Measurements from ENCODE around the gene CNP. TPM values are rescaled to one million over a fixed set of nuclear protein-coding genes. Genes with fewer than 3 reads are reported as not detected.
"Not testable (repeated sequence)": the region's sequence is repeated elsewhere in the genome, so short reads cannot be mapped to it uniquely, and the experiment has no call there.

Gene CNP
- total RNA-seq, 1 donor = 64.3 TPM

DNA sequence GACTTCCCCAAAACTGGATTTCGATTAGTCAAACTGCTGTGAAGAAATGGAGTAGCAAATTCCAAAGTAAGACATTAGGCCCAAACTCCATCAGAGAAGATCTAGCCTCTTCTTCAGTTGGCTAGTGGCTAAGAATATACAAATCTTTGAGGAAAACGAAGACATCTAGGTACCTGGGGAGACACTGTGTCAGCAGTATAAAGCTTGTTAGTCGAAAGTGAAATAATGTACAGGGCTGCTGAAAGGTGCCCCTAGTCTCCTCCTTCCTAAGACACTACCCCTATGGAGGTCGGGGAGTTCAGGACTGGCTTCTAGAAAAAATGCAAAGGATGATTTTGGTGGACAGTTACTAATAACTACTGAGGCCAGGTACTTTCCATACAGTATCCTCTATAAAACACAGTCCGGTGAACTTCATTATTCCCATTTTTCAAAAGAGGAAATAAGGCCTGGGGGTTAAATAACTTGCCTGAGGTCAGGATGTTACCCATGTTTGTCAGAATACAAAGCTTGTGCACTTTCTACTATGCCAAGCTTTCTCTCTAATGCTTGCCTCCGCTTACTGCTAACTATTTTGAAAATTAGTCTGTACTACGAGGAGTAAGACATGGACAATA is 35.7 kb downstream of the CNP start:
- TF ChIP-seq, protein P1, sequence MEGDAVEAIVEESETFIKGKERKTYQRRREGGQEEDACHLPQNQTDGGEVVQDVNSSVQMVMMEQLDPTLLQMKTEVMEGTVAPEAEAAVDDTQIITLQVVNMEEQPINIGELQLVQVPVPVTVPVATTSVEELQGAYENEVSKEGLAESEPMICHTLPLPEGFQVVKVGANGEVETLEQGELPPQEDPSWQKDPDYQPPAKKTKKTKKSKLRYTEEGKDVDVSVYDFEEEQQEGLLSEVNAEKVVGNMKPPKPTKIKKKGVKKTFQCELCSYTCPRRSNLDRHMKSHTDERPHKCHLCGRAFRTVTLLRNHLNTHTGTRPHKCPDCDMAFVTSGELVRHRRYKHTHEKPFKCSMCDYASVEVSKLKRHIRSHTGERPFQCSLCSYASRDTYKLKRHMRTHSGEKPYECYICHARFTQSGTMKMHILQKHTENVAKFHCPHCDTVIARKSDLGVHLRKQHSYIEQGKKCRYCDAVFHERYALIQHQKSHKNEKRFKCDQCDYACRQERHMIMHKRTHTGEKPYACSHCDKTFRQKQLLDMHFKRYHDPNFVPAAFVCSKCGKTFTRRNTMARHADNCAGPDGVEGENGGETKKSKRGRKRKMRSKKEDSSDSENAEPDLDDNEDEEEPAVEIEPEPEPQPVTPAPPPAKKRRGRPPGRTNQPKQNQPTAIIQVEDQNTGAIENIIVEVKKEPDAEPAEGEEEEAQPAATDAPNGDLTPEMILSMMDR (IDR thresholded peaks at IDR 0.05; ENCODE audit: insufficient read depth, low read length) = no peak
- DNase-seq (ENCODE audit: low read depth) = no peak
- no peak overlapping the region for H3K4me3 ChIP-seq (ENCODE audit: low read depth, low read length)

DNA sequence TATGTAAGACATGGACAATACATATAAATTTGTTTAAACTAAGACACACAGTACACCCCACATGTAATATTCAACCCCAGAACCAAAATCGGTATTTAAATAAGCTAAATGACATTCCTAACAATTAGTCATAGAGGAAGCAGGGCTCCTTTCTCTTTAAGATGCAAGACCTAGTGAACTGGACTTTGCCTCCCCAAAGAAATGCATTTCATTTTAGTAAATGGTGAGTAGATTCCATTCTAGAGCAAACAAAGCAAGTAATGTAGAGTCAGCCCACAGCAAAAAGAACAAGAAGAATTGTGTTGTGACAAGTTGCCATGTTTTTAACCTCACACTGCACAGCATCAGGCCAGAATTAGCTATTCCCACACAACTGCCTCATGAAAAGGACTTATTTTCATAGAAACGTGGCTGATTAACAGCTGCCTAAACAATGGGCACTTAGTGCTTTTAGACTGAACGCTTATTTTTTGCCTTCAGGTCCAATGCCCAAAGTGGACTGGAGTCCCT is 36.3 kb downstream of the CNP start:
- TF ChIP-seq, protein P1 (IDR thresholded peaks at IDR 0.05; ENCODE audit: insufficient read depth, low read length) = no peak
- DNase-seq (ENCODE audit: low read depth) = no peak
- H3K4me3 ChIP-seq (ENCODE audit: low read depth, low read length) = no peak overlapping the region

DNA sequence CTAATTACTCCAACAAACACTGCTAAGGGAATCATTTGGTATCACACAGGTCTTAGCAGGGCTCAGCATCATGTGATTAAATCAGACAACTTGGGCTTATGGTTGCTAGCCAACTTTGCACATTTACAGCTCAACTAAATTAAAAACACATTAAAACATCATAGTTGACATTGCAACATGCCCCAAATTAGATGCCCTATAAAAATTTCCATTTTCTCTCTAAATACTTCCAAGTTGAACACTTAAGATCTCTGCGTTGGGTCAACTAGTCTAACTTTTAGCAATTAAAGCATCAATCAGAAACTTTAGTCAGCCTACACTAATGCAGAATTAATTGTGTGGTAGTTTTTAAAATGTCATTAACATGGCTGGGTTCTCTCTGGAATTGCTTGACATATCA is 38.6 kb downstream of the CNP start:
- TF ChIP-seq, protein P1 (IDR thresholded peaks at IDR 0.05; ENCODE audit: insufficient read depth, low read length) = no peak
- no peak for DNase-seq (ENCODE audit: low read depth)
- H3K4me3 ChIP-seq (ENCODE audit: low read depth, low read length) = no peak overlapping the region

DNA sequence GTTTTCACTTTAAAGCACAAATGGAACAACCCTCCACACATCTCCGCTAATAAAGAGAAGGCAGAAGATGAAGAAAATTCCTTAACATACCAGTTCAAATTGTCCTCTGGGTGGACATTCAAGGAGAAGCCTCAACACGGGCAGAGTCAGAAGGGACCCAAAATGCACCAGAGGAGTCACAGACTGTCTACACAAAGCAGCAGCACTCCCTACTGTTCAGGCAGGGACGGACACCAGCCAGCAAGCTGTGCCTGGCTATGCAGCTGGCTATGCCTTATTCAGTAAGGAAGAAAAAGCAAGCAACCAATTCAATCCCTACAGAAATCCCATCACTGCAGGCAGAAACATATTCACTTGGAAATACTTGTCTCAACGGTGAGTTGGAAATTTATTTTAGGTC is 42.6 kb downstream of the CNP start:
- H3K4me3 ChIP-seq (ENCODE audit: low read depth, low read length) = no peak overlapping the region
- TF ChIP-seq, protein P1 (IDR thresholded peaks at IDR 0.05; ENCODE audit: insufficient read depth, low read length) = peak; percentile 14
- DNase-seq (ENCODE audit: low read depth) = no peak

DNA sequence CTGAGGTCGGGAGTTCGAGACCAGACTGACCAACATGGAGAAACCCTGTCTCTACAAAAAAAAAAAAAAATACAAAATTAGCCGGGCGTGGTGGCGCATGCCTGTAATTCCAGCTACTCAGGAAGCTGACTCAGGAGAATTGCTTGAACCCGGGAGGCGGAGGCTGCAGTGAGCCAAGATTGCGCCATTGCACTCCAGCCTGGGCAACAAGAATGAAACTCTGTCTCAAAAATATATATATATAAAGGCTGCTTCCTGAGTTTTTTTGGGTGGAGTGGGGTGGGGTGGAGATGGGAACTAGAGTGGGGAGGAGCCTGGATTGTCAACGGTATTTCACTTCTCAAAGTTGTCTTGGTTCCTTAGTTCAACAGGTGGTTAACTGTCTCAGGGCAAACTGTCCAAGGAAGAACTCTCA is 43.7 kb downstream of the CNP start:
- peak; percentile 77 for DNase-seq (ENCODE audit: low read depth)
- not testable (repeated sequence) for H3K4me3 ChIP-seq (ENCODE audit: low read depth, low read length)

DNA sequence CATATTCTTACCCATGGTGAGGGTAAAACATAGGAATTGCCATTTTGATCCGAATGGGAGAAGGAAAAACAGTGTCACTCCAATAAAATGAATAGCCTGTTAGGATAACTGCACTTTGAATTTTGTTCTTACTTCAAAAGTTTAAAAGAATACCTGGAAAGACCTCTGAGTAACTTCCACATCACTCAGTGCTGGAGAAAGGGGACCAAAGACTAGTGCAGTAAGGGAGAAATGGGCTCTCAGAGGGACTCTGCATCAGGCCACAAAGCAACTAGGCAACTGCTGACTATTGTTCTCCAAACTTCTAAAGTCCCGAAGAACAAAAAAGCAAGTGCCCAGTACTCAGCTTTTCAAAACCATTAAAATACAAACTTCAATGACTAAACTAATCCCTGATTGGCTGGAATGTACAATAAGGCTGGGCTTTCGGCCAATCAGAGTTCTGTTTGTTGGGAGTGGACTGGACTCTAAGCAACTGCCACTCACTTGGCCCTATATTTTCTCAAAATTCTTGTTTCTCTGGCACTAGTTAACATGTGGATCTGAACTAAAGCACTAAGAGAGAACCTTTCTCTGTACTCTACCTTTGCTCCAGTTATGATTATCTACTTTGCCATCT is 44.4 kb downstream of the CNP start:
- peak; percentile 59 for DNase-seq (ENCODE audit: low read depth)
- no peak overlapping the region for H3K4me3 ChIP-seq (ENCODE audit: low read depth, low read length)
- TF ChIP-seq, protein P1 (IDR thresholded peaks at IDR 0.05; ENCODE audit: insufficient read depth, low read length) = no peak

DNA sequence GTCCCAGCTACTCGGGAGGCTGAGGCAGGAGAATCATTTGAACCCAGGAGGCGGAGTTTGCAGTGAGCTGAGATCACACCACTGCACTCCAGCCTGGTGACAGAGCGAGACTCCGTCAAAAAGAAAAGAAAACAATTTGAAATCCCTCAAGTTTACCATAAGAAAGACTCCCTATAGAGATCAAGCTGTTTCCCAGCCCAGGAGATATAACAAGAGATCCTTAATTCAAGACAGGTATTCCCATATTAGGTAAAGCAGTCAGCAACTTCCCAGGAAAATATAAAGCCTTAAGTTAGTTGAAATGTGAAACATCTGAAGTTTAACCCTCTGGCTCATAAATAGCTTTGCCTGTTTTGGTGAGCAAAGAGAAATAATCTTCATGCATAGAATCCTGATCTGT is 45.8 kb downstream of the CNP start:
- DNase-seq (ENCODE audit: low read depth); H3K4me3 ChIP-seq (ENCODE audit: low read depth, low read length): not testable (repeated sequence)

DNA sequence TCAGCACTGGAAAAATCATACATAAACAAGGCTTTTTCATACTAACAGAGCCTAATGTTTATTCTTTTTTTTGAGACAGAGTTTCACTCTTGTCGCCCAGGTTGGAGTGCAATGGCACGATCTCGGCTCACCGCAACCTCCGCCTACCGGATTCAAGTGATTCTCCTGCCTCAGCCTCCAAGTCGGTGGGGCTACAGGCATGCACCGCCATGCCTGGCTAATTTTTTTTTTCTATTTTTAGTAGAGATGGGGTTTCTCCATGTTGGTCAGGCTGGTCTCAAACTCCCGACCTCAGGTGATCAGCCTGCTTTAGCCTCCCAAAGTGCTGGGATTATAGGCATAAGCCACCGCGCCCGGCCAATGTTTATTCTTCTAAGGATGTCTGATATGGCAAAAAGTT is 47.1 kb downstream of the CNP start:
- DNase-seq (ENCODE audit: low read depth); H3K4me3 ChIP-seq (ENCODE audit: low read depth, low read length): not testable (repeated sequence)
